ENCODE data around the gene RALGAPB.

DNA sequence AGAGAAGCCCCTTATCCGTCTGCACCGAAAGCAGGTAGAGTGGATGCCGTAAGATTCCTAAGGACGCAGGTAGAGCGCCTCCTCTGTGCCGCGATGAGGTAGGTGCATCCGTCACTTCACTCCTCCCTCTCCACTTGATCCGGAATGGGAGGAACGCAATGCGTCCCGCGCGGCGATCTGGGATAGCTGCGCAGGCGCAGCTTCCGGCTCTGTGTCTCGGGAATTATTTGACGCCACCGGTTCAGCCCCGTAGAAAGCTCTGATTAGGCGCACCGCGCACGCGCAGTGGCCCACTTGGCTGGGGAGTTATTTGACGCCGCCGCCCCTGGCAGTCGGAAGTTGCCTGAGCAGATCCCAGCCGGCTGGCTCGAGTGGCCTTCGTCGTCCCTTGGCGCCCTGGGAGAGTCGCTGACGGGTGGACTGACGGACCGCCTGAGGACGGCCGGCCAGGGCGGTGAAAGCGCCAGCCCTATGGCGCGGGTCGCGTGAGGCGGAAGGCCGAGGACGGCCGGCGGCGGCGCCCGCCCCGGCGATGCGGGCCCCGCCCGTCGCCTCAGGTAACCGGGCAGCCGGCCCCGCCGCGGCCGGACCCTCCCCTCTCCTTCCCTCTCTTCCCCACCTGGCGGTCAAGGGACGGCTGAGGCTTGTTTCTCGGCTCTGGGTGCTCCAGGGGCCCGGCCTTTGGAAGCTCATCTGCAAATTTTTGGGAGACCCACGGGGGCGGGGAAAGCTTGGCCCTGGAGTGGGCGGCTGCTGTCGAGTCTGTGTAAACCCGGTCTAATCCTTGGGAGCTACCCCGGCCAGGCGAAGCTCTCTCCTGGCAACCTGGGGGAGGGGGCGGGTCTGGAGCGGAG lies at the start of gene RALGAPB:
- TF ChIP-seq CTCF (IDR thresholded peaks at IDR 0.05): peak in 2 of 3 experiments; percentile 27 to 28
- no peak for TF ChIP-seq POLR2A (IDR thresholded peaks at IDR 0.05)

All from testis (tissue), 2 donors.